GM12872 (cell line): ENCODE results near the gene GALNT15.

ENCODE experiments used
- CTCF ChIP-seq: IDR thresholded peaks from 3 replicates; pipeline ENCODE4 v1.5.1; 2011; ENCODE audit warnings: low read depth, mild to moderate bottlenecking, low read length, moderate library complexity; ENCODE audit not compliant: insufficient read depth

GALNT15 gene

GRCh38 chr3:16177962-16178627 lies 3.6 kb downstream of the GALNT15 start:
- TF ChIP-seq CTCF: peak; percentile 99

GRCh38 chr3:16178628-16178988 lies 4.1 kb downstream of the GALNT15 start:
- TF ChIP-seq CTCF: no peak

- TF ChIP-seq CTCF: no peak
Measured at GRCh38 chr3:16179261-16179660, 4.8 kb downstream of the GALNT15 start.

GRCh38 chr3:16179771-16180736 lies 5.6 kb downstream of the GALNT15 start:
- no peak for TF ChIP-seq CTCF

GRCh38 chr3:16180737-16181134 lies 6.3 kb downstream of the GALNT15 start:
- TF ChIP-seq CTCF: no peak

GRCh38 chr3:16181361-16181760 lies 6.9 kb downstream of the GALNT15 start:
- TF ChIP-seq CTCF: no peak

- TF ChIP-seq CTCF: no peak
Measured at GRCh38 chr3:16182183-16182582, 7.7 kb downstream of the GALNT15 start.
